ENCODE results near the gene CTAGE9.

- TF ChIP-seq CTCF (IDR thresholded peaks at IDR 0.05; ENCODE audit: poor library complexity, severe bottlenecking) (no peak), EP300 (conservative IDR thresholded peaks at IDR 0.05; ENCODE audit: poor library complexity, severe bottlenecking) (no peak), RAD21 (conservative IDR thresholded peaks at IDR 0.05) (no peak), SMC3 (conservative IDR thresholded peaks at IDR 0.05; ENCODE audit: poor library complexity) (no peak), POLR2AphosphoS5 (IDR thresholded peaks at IDR 0.05) (no peak), REST (IDR thresholded peaks at IDR 0.05; ENCODE audit: borderline replicate concordance) (no peak)
Measured at GRCh38 chr6:131688286-131688685, 22.5 kb downstream of the CTAGE9 start.
